ENCODE measurements around the gene RAB35.

The RAB35 gene

GRCh38 chr12:120103371-120103770, 13.2 kb downstream of the RAB35 start:
- DNase-seq (ENCODE audit: low read depth) = no peak

GRCh38 chr12:120103044-120103338, 13.6 kb downstream of the RAB35 start:
- no peak for DNase-seq (ENCODE audit: low read depth)

GRCh38 chr12:120102189-120103043, 14.1 kb downstream of the RAB35 start:
- DNase-seq (ENCODE audit: low read depth) = no peak

- DNase-seq (ENCODE audit: low read depth) = no peak
Measured at GRCh38 chr12:120101617-120102016, 14.9 kb downstream of the RAB35 start.

DNA sequence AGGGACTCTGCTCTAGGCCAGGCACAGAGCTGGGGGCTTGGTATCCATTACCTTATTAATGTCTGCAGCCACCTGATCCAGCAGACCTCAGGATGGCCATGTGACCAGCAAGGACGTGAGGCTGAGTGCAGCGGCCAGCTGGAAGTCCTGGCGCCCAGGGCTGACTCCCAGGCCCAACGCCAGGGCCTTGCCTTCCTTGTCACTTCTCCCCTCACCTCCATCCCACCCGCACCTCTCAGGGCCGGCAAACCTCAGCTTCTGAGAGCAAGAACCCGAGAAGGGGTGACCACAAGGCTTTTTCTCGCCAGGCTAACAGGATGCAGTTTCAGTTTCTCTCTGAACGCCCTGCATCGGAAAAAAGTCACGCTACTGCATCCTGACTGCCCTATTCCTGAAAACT, 15.4 kb downstream of the RAB35 start:
- DNase-seq (ENCODE audit: low read depth) = no peak

GRCh38 chr12:120100630-120101029, 15.9 kb downstream of the RAB35 start:
- DNase-seq (ENCODE audit: low read depth) = no peak

DNA sequence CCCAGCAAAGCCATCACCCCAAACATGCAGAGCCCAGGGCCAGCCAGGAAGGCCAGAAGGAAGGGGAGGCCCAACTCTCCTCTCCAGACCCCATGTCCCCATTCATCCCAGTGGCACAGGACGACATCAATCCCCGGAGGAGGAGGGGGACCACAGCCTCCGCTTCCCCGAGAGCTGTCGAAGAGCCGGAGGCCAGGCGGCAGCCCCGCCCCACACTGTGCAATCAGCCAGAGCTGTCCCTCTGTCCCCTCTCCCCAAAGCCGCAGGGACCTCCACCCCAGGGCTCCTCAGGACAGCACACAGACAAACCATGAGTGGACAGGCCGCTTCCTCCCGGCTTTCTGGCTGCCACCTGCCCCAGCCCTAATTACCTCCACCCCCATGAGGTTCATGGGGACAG, 16.8 kb downstream of the RAB35 start:
- DNase-seq (ENCODE audit: low read depth) = no peak

DNA sequence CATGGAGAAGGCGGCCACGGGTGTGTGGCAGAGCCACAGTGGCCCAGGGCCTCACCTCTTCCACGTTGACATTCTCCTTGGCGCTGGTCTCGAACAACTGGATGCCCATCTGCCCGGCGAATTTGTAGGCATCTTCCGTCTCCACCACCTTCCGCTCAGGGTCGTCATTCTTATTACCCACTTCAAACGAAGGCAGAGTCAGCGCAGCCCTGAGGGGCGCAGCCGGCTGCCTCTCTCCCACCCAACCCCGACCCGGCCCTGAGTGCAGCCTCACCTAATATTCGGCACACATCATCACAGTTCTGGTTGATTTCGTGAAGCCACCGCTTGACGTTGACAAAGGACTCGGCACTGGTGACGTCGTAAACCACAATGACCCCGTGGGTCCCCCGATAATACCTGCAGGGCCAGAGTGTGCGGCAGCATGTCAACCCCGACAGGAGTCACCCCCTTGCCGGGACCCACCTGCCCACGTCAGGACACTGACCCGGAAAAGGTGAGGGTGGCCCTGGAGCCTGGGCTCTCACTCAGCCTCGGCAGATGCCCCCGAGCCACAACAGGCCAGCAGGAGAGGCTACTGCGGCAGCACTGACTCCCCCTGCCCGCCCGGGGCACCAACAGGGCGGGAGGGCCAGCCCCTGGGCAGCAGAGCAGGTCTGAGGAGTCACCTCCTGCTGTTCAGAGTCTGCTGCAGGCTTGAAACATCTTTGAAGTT, 17.6 kb downstream of the RAB35 start:
- DNase-seq (ENCODE audit: low read depth) = no peak

- DNase-seq (ENCODE audit: low read depth) = no peak
Measured at GRCh38 chr12:120096671-120097202, 19.8 kb downstream of the RAB35 start.

- no peak for DNase-seq (ENCODE audit: low read depth)
Measured at GRCh38 chr12:120095736-120096135, 20.8 kb downstream of the RAB35 start.

GRCh38 chr12:120095331-120095730, 21.2 kb downstream of the RAB35 start:
- no peak for DNase-seq (ENCODE audit: low read depth)

DNA sequence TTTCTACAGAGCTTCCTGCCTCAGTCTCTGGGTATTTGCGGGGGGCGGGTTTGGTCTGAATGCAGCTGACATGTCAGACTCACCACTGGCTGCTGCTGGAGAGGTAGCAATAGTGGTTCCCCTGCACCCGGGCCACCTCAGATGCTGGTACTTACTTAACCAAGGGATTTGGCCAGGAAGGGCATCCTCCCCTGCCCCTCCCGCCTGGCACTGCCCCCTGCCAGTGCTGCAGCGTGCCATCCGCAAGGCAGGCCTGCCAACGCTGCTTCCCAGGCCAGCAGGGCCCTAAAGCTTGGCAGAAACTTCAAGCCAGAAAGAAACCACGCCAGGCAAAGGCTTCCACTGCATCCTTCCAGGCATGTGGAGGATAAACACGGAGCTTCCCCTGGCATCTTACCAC, 22.1 kb downstream of the RAB35 start:
- no peak for DNase-seq (ENCODE audit: low read depth)

GRCh38 chr12:120093592-120094355, 22.8 kb downstream of the RAB35 start:
- DNase-seq (ENCODE audit: low read depth) = no peak

DNA sequence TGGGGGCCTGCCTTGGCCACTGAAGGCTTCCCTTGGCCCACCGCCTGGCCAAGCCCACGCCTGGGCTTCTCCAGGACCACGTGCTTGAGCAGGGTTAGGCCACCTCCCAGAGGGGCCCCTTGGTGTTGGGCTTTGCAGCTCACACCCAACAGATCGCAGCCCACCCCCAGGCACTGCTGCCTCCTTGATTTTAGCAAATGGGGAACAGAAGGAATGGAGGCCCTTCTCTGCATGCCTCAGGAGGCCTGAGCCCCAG, 23.3 kb downstream of the RAB35 start:
- DNase-seq (ENCODE audit: low read depth) = no peak

GRCh38 chr12:120092551-120093335, 23.8 kb downstream of the RAB35 start:
- no peak for DNase-seq (ENCODE audit: low read depth)

DNA sequence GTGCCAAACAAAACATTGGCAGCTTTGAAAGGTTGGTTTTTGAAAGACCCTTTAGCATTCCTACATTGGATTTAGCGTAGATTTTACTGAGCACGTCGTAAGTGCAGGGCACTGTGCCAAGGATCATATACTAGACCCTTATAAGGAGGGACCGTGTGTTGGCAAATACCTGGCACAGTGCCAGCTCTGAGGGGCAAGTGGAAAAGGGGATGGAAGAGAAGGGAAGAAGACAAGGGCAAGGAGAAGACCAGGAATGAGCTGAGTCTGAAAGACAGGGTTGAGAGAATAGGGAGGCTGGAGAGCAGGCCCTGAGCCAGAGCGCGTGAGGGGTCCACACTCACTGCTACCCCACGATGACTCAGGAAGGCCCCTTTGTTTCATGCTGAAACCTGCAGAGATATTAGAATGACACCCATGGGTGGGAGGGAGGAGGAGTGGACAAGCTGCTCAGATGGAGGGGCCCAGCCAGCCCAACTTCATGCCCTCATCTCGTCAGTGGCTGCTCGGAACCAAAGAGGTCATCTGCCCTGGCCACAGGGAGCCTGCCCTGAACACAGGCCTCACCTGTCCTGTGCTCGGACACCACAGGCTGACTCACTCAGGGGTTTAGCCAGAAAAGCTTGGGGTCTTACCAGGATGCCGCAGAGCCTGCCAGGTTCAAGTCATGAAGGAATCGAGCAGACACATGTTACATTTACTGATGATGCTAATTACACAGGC, 25.0 kb downstream of the RAB35 start:
- no peak for DNase-seq (ENCODE audit: low read depth)

DNA sequence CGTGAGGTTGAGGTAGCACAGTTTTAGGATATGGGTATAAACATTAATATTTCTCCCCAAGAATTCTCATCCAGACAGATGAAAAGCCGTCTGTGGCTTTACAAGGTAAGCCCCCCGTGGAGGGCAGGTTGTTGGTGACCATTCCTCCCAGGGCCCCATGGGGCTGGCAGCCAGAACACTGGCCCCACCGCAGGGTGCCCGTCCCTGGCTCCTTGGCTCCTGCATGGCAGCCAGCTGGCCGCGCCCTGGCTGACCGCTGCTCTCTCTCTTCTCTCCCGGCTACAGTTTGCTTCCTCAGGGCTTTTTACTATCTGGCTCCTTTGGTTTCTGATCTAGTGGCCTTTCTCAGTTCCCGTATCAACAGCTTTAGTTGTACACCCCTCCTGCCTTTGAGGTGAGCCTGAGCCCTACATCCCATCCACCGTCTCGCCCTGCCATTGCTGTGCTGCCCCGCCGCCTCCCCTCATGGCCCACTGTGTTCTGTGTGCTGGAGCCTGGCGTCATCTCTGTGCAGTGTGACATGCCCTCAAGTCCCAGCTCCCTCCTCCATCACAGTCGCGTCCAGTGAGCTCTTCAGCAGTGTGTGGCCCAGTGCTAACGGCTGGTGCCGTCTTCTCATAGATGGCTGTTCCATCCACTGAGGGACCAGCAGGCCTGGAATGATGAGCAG, 25.8 kb downstream of the RAB35 start:
- DNase-seq (ENCODE audit: low read depth) = no peak

DNA sequence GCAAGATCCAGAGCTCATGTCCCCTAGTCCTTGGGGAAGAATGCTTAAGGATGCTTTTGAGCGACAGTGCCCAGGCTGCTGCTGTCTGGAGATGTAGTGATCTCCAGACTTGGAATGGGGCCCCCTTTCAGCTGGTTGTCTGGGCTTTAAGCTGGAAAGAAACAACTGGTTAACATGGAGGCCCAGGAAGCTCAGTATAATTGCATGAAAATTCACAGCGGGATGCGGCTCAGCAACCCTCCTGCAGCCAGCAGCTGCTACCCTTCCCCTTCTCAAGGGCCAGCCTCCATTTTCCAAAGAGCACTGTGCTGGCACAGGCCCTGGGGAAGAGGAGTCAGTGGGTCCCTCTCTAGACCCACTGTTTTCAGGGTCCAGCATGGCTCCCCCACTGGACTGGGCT, 26.3 kb downstream of the RAB35 start:
- no peak for DNase-seq (ENCODE audit: low read depth)

DNA sequence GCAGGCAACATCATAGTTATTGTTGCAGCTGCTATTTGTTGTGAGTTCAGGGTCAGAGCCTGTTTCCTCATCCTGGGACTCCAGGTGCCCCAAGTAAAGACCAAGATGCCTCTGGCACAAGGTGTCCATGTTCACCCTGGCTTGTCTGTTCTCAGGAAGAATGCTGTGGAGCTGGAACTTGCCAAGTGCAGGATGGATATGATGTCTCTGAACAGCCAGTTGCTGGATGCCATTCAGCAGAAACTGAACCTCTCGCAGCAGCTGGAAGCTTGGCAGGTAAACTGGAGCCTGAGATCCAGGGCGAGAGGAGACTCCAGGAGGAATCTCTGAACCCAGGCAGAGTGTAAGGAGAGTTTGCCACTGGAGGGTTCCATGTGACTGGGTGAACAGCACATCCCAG, 26.8 kb downstream of the RAB35 start:
- DNase-seq (ENCODE audit: low read depth) = no peak

DNA sequence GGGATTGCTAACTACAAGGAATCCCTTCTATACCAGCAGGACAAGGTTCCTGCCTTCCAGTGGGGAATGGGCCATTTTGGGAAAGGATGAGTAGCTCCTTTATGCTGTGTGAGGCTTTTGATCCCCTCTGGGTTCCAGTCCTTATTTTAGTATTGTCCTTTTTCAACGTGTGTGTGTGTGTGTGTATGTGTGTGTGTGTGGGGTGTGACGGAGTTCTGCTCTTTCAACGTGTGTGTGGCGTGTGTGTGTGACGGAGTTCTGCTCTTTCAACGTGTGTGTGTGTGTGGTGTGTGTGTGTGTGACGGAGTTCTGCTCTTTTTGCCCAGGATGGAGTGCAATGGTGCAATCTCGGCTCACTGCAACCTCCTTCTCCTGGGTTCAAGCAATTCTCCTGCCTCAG, 27.4 kb downstream of the RAB35 start:
- no peak for DNase-seq (ENCODE audit: low read depth)
